Measurements from ENCODE around the gene COQ10B. TPM values are rescaled to one million over a fixed set of nuclear protein-coding genes. Genes with fewer than 3 reads are reported as not detected.
A peak's percentile ranks its signal among the peaks of the same experiment; 100 is the strongest.
"Not testable (repeated sequence)": the region's sequence is repeated elsewhere in the genome, so short reads cannot be mapped to it uniquely, and the experiment has no call there.

COQ10B gene
- total RNA-seq, 1 donor from 2014 or later = 20.1 TPM

GRCh38 chr2:197434541-197435513, 18.5 kb upstream of the COQ10B start, which contains the start of gene SF3B1:
Gene SF3B1, minus strand, starts transcription at chr2:197435028. Its CDS starts 29 bp downstream, at chr2:197434999.
- Mint-ChIP-seq H3K27me3 (peaks cover 2% of the 10 kb centered on the region), H3K4me1 (peaks cover 45% of the 10 kb centered on the region), H3K27ac (peak within 1 kb of the TSS; percentile 100), H3K9me3 (no peaks in the 10 kb centered on the region), H3K4me3 (peak within 1 kb of the TSS; percentile 84), H3K36me3 (ENCODE audit: low read depth) (peaks cover 15% of the 10 kb centered on the region)
- intact Hi-C loops (cut with micrococcal nuclease) = loop anchor here (1.0 to 10.0 kb wide), 8 partner anchors 18 to 510 kb away; partner anchors contain the start of genes COQ10B, HSPE1, MARS2 and PGAP1
- peak; percentile 100 for DNase-seq

DNA sequence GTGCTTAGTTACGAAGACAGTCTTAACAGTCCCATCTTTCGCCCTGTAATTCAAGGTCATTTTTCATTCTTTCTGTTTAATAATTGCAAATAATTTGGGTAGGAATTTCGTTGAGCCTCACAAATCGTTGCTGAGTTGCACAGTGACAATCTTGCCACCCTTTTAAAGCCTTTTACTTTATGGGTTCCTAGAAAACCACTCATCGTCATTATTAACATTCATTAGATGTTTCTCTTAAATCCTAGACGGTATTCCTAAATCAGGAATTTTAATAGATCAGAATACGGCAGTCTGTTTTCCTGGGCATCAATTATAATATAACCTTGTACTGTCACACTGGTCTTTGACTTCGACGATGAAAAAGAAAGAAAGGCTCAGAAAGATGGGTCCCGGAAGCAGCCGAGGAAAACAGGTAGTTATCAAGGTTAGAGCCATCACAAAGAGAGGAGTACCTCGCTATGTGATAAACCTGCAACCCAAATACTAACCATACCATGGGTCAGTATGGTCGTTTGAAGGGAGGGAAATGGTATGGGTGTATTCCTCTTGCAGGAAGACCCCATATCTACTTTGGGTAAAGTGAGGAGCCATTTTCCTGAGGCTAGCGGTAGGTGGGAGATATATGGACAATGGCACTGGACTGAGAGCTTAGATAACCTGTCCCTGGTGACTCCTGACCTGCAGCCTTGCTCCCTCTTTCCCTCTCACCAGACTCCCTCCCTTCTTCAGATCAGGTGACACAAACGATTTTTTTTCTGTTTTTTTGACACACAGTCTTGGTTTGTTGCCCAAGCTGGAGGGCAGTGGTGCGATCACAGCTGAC, 17.5 kb upstream of the COQ10B start:
- DNase-seq = peak; percentile 71
- H3K9me3 Mint-ChIP-seq = no peaks in the 10 kb centered on the region
- H3K27me3 Mint-ChIP-seq = peaks cover 2% of the 10 kb centered on the region
- H3K4me1 Mint-ChIP-seq = peaks cover 36% of the 10 kb centered on the region
- peak overlapping the region; percentile 100 for H3K27ac Mint-ChIP-seq
- intact Hi-C loops (cut with micrococcal nuclease) = loop anchor here (1.0 to 10.0 kb wide), 6 partner anchors 17 to 511 kb away; partner anchors contain the start of genes COQ10B, HSPE1, MARS2 and PGAP1
- peak overlapping the region; percentile 84 for H3K4me3 Mint-ChIP-seq
- H3K36me3 Mint-ChIP-seq (ENCODE audit: low read depth) = peaks cover 12% of the 10 kb centered on the region

DNA sequence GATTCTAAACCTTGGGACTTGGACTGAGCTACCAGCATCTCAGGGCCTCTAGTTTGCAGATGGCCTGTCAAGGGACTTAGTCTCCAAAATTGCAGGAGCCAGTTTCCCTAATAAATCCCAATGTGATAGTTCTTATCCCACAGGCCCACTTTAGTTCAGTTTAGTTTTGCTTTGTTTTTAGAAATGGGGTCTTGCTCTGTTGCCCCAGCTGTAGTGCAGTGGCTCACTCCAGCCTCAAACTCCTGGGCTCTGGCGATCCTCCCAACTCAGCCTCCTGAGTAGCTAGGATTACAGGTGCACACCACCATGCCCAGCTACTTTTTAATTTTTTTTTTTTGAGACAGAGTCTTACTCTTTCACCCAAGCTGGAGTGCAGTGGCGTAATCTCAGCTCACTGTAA, 16.0 kb upstream of the COQ10B start:
- no peaks in the 10 kb centered on the region for H3K9me3 Mint-ChIP-seq
- H3K4me1 Mint-ChIP-seq = peaks cover 23% of the 10 kb centered on the region
- H3K4me3 Mint-ChIP-seq = peak overlapping the region; percentile 16
- H3K27ac Mint-ChIP-seq = peak overlapping the region; percentile 34
- peaks cover 2% of the 10 kb centered on the region for H3K27me3 Mint-ChIP-seq
- DNase-seq = no peak
- intact Hi-C loops (cut with micrococcal nuclease) = loop anchor here (10.0 kb wide), 2 partner anchors 337 to 513 kb away; partner anchors contain the start of gene PGAP1
- H3K36me3 Mint-ChIP-seq (ENCODE audit: low read depth) = peaks cover 9% of the 10 kb centered on the region

- Mint-ChIP-seq H3K36me3 (ENCODE audit: low read depth) (no peaks in the 10 kb centered on the region), H3K27ac (no peak overlapping the region), H3K27me3 (peaks cover 5% of the 10 kb centered on the region), H3K9me3 (no peaks in the 10 kb centered on the region), H3K4me3 (no peak overlapping the region), H3K4me1 (no peaks in the 10 kb centered on the region)
- DNase-seq = no peak
- intact Hi-C loops (cut with micrococcal nuclease) = no loop called here
Measured at GRCh38 chr2:197442857-197443256, 10.5 kb upstream of the COQ10B start.

- Mint-ChIP-seq H3K27me3 (peaks cover 7% of the 10 kb centered on the region), H3K4me3 (no peak overlapping the region), H3K27ac (no peak overlapping the region), H3K9me3 (no peaks in the 10 kb centered on the region), H3K36me3 (ENCODE audit: low read depth) (no peaks in the 10 kb centered on the region), H3K4me1 (no peaks in the 10 kb centered on the region)
- no peak for DNase-seq
- intact Hi-C loops (cut with micrococcal nuclease) = no loop called here
Measured at GRCh38 chr2:197445746-197446145, 7.6 kb upstream of the COQ10B start.

DNA sequence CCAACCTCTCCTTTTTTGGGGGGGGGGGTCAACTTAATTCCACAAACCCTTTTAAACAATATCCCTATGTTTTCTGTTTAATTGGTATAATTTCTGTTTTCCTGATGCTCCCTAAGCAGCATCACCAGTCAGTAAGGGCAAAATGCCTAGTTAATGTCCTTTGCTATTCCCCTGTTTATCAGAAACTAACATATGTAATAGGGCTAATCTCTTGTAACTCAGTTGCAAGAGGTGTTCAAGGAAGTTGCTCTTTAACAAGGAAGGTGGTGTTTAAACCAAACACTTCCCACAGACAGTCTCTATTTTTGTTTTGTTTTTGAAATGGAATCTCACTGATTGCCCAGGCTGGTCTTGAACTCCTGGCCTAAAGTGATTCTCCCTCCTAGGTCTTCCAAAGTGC, 6.5 kb upstream of the COQ10B start:
- DNase-seq = no peak
- Mint-ChIP-seq H3K36me3 (ENCODE audit: low read depth) (no peaks in the 10 kb centered on the region), H3K4me3 (no peak overlapping the region), H3K27ac (no peak overlapping the region), H3K9me3 (no peaks in the 10 kb centered on the region), H3K4me1 (peaks cover 3% of the 10 kb centered on the region), H3K27me3 (peaks cover 7% of the 10 kb centered on the region)
- intact Hi-C loops (cut with micrococcal nuclease) = no loop called here

DNA sequence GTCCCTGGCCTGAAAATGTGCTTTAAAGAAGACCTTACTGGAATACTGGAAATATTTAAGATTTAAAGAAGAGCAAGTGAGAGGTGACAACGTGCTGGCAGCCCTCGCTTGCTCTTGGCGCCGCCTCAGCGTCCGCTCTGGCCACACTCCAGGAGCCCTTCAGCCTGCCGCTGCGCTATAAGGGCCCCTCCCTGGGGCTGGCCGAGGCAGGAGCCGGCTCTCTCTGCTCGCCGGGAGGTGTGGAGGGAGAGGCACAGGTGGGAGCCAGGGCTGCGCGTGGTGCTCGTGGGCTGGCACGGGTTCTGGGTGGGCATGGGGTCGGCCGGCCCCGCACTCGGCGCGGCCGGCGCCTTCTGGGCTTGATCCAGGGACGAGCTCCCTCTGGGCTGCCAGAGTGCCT, 2.9 kb upstream of the COQ10B start:
- no peak for DNase-seq
- Mint-ChIP-seq H3K9me3 (no peaks in the 10 kb centered on the region), H3K27me3 (peaks cover 3% of the 10 kb centered on the region), H3K36me3 (ENCODE audit: low read depth) (no peaks in the 10 kb centered on the region), H3K27ac (no peak overlapping the region), H3K4me3 (no peak overlapping the region), H3K4me1 (peaks cover 18% of the 10 kb centered on the region)
- intact Hi-C loops (cut with micrococcal nuclease) = no loop called here

- intact Hi-C loops (cut with micrococcal nuclease); H3K4me3 Mint-ChIP-seq; H3K36me3 Mint-ChIP-seq (ENCODE audit: low read depth); DNase-seq; H3K27me3 Mint-ChIP-seq; H3K9me3 Mint-ChIP-seq; H3K27ac Mint-ChIP-seq: not testable (repeated sequence)
- H3K4me1 Mint-ChIP-seq = peaks cover 21% of the 10 kb centered on the region
Measured at GRCh38 chr2:197450935-197451358, 2.4 kb upstream of the COQ10B start.

DNA sequence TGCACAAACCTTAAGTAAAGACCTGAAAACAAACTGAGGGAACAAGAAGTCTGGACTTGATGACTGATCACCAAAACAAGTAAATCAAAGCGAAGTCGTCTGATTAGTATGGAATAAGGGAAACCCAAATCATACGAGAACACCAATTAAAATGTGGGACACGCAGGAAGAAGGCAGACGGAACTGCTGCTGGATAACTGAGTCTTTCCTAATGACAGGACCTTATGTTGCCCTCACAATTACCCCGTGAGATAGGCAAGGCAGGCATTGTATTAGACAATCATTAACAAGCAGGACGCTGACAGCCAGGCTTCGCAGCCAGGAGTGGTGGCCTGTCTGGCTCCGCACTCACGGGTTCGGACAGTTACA, 614 bp upstream of the COQ10B start:
- Mint-ChIP-seq H3K36me3 (ENCODE audit: low read depth) (peaks cover 7% of the 10 kb centered on the region), H3K4me3 (peak overlapping the region; percentile 100), H3K27me3 (peaks cover 1% of the 10 kb centered on the region), H3K4me1 (peaks cover 26% of the 10 kb centered on the region), H3K27ac (peak overlapping the region; percentile 100), H3K9me3 (no peaks in the 10 kb centered on the region)
- DNase-seq = no peak
- intact Hi-C loops (cut with micrococcal nuclease) = loop anchor here (1.0 kb wide), 6 partner anchors 17 to 526 kb away; partner anchors contain the start of genes HSPE1, MARS2, MOB4 and PGAP1

DNA sequence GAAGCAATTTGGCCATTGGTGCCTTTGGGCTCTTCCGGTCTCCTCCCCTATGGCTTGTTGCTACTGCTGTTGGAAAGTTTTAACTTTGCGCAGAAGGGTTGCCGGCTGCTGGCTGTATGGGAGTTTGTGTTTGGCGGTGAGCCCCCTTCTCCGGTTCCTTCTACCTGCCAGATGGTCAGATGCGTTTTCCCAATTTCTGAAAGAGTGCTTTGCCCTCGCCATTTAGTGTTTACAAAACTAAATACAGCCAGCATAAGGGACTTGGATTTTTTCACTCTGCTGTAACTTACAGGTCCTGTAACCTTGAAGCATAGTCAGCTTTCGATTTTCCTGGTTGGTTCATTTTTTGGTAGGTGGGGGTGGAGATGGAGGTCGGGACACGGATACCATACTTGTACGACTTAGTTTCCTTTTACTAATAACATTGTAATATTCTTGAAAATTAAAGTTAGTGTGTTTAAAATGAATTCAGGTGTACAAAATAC, 604 bp downstream of the COQ10B start:
- no peak for DNase-seq
- intact Hi-C loops (cut with micrococcal nuclease) = loop anchor here (1.0 kb wide), 6 partner anchors 19 to 528 kb away; partner anchors contain the start of genes HSPE1, MARS2, MOB4 and PGAP1
- Mint-ChIP-seq H3K9me3 (no peaks in the 10 kb centered on the region), H3K4me3 (peak overlapping the region; percentile 100), H3K36me3 (ENCODE audit: low read depth) (peaks cover 7% of the 10 kb centered on the region), H3K27me3 (no peaks in the 10 kb centered on the region), H3K4me1 (peaks cover 26% of the 10 kb centered on the region), H3K27ac (peak overlapping the region; percentile 100)

GRCh38 chr2:197454923-197455322, 1.6 kb downstream of the COQ10B start:
- intact Hi-C loops (cut with micrococcal nuclease) = no loop called here
- no peak for DNase-seq
- H3K4me1 Mint-ChIP-seq = peaks cover 32% of the 10 kb centered on the region
- H3K27ac Mint-ChIP-seq = no peak overlapping the region
- no peaks in the 10 kb centered on the region for H3K27me3 Mint-ChIP-seq
- H3K9me3 Mint-ChIP-seq = no peaks in the 10 kb centered on the region
- H3K36me3 Mint-ChIP-seq (ENCODE audit: low read depth) = peaks cover 10% of the 10 kb centered on the region
- peak overlapping the region; percentile 100 for H3K4me3 Mint-ChIP-seq

DNA sequence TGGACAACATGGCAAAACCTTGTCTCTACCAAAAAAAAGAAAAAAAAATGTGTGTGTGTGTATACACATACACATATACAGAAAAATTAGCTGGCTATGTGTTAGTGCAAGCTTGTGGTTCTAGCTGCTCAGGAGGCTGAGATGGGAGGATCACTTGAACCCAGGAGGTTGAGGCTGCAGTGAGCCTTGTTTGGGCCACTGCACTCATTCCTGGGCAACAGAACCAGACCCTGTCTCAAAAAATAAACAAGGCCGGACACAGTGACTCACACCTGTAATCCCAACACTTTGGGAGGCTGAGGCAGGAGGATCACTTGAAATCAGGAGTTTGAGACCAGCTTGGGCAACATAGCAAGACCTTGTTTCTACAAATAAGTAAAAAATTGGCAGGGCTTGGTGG, 2.1 kb downstream of the COQ10B start:
- intact Hi-C loops (cut with micrococcal nuclease) = no loop called here
- Mint-ChIP-seq H3K27me3 (no peaks in the 10 kb centered on the region), H3K36me3 (ENCODE audit: low read depth) (peaks cover 13% of the 10 kb centered on the region), H3K4me1 (peaks cover 32% of the 10 kb centered on the region), H3K4me3 (peak overlapping the region; percentile 28), H3K27ac (no peak overlapping the region), H3K9me3 (no peaks in the 10 kb centered on the region)
- no peak for DNase-seq

DNA sequence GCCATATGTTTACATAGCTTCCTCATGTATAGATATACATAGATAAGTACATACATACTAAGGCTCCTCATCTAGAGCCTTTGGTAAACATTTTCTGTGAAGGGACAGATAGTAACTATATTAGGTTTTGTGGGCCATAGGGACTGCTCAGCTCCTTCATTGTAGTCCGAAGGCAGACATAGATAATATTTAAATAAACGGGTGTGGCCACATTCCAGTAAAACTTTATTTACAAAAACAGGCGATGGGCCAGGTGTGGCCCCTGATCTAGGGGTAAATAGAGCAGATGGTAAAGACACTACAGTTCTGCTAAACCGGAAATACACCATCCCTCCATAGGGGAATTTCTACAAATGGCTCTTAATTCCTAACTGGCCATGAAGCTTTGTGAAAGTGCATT, 7.3 kb downstream of the COQ10B start:
- intact Hi-C loops (cut with micrococcal nuclease) = no loop called here
- Mint-ChIP-seq H3K36me3 (ENCODE audit: low read depth) (peaks cover 34% of the 10 kb centered on the region), H3K27ac (no peak overlapping the region)

More for the DNA sequence above, 7.3 kb downstream of the COQ10B start:
- H3K9me3 Mint-ChIP-seq = no peaks in the 10 kb centered on the region
- no peak overlapping the region for H3K4me3 Mint-ChIP-seq
- peaks cover 13% of the 10 kb centered on the region for H3K4me1 Mint-ChIP-seq
- DNase-seq = no peak
- H3K27me3 Mint-ChIP-seq = no peaks in the 10 kb centered on the region

Measured in activated CD4-positive, alpha-beta T cell treated with anti-CD3 and anti-CD28 coated beads, Interleukin-2, amount 10 ng/mL, durations not matched to agents 24 days and 14 days (primary cell).